Spleen (tissue), 7 donors: ENCODE measurements around the gene FUT4.

Experiments used
- CTCF ChIP-seq, 11 experiments: fragments of 200-600 bp in 7 of 11; fragments of 450-650 bp in 4 of 11; sonication (generic) in 4 of 11; IDR thresholded peaks in 8 of 11; conservative IDR thresholded peaks in 3 of 11; 1 replicate in 7 of 11; 2 replicates in 4 of 11; pipeline versions ENCODE4 v1.4.0 to v1.8.0; 2016 to 2021; ENCODE audit warnings: antibody characterized with exemption in 11 of 11, inconsistent platforms in 4 of 11, mild to moderate bottlenecking in 1 of 11
- POLR2A ChIP-seq, 3 donors: fragments of 450-650 bp; IDR thresholded peaks; one replicate each; pipeline ENCODE4 v1.5.1; 2017; ENCODE audit warnings: antibody characterized with exemption in 3 of 3, mild to moderate bottlenecking in 1 of 3
- POLR2AphosphoS5 ChIP-seq, 3 donors: sonication (generic); formaldehyde crosslinking; IDR thresholded peaks; one replicate each; pipeline ENCODE4 v1.5.1; 2017; ENCODE audit warnings: antibody characterized with exemption in 3 of 3
- donor health status: DM: no; HTN: no; CAD: no; lungs with moderate emphysema.
- donor health status: DM: no; HTN: no; CAD: no.
- donor health status: DM: no; HTN: no; CAD: no.

GRCh38 chr11:94536386-94536785, 7.3 kb upstream of the FUT4 start:
- TF ChIP-seq CTCF (IDR thresholded peaks at IDR 0.05 in 8 of 11, conservative IDR thresholded peaks at IDR 0.05 in 3 of 11) (no peak), POLR2A (IDR thresholded peaks at IDR 0.05) (no peak), POLR2AphosphoS5 (IDR thresholded peaks at IDR 0.05) (no peak)
